ENCODE measurements around the gene ZNF846. TPM values are rescaled to one million over a fixed set of nuclear protein-coding genes. Genes with fewer than 3 reads are reported as not detected.
"Not testable (repeated sequence)": the region's sequence is repeated elsewhere in the genome, so short reads cannot be mapped to it uniquely, and the experiment has no call there.

ZNF846 gene
- total and polyA plus RNA-seq, 2 donors: 10.1 to 23.1 TPM

- H3K4me1 ChIP-seq (ENCODE audit: control insufficient read depth in 2 of 2, insufficient read depth in 2 of 2, low read length in 2 of 2): peaks cover 9 to 43% of the 10 kb centered on the region in 2 donors
- H3K36me3 ChIP-seq (ENCODE audit: control insufficient read depth in 2 of 2, insufficient read depth in 2 of 2, low read length in 1 of 2): no peaks in the 10 kb centered on the region
- H3K27ac ChIP-seq (ENCODE audit: low read depth in 1 of 2, low read length in 1 of 2): no peak overlapping the region
- no peaks in the 10 kb centered on the region for H3K27me3 ChIP-seq (ENCODE audit: control insufficient read depth in 2 of 2, insufficient read depth in 1 of 2, low read length in 1 of 2)
- WGBS: 98% methylated on average over 8 of the region's 8 CpGs
- no peak for DNase-seq (ENCODE audit: low read depth in 6 of 9, low spot score in 9 of 9)
- no peaks in the 10 kb centered on the region for H3K9me3 ChIP-seq (ENCODE audit: control insufficient read depth in 2 of 2, insufficient read depth in 1 of 2, low read length in 1 of 2)
- H3K4me3 ChIP-seq (ENCODE audit: low read length in 2 of 2): no peak overlapping the region
Measured at GRCh38 chr19:9786819-9787218, 18.3 kb upstream of the ZNF846 start.

- Histone ChIP-seq H3K36me3 (ENCODE audit: control insufficient read depth in 2 of 2, insufficient read depth in 2 of 2, low read length in 1 of 2) (no peaks in the 10 kb centered on the region), H3K4me1 (ENCODE audit: control insufficient read depth in 2 of 2, insufficient read depth in 2 of 2, low read length in 2 of 2) (peaks cover 9 to 41% of the 10 kb centered on the region in 2 donors), H3K27ac (ENCODE audit: low read depth in 1 of 2, low read length in 1 of 2) (peak overlapping the region; percentile 98), H3K9me3 (ENCODE audit: control insufficient read depth in 2 of 2, insufficient read depth in 1 of 2, low read length in 1 of 2) (no peaks in the 10 kb centered on the region), H3K4me3 (ENCODE audit: low read length in 2 of 2) (peak overlapping the region; percentile 72 to 77), H3K27me3 (ENCODE audit: control insufficient read depth in 2 of 2, insufficient read depth in 1 of 2, low read length in 1 of 2) (no peaks in the 10 kb centered on the region)
- 52% methylated on average over 9 of the region's 9 CpGs for WGBS
- DNase-seq (ENCODE audit: low read depth in 6 of 9, low spot score in 9 of 9): no peak
Measured at GRCh38 chr19:9786342-9786741, 17.8 kb upstream of the ZNF846 start.

- peak; percentile 90 to 98 (median 98) for DNase-seq (ENCODE audit: low read depth in 6 of 9, low spot score in 9 of 9)
- H3K27me3 ChIP-seq (ENCODE audit: control insufficient read depth in 2 of 2, insufficient read depth in 1 of 2, low read length in 1 of 2): no peaks in the 10 kb centered on the region
- H3K36me3 ChIP-seq (ENCODE audit: control insufficient read depth in 2 of 2, insufficient read depth in 2 of 2, low read length in 1 of 2): no peaks in the 10 kb centered on the region
- H3K4me1 ChIP-seq (ENCODE audit: control insufficient read depth in 2 of 2, insufficient read depth in 2 of 2, low read length in 2 of 2): peaks cover 6 to 34% of the 10 kb centered on the region in 2 donors
- no peaks in the 10 kb centered on the region for H3K9me3 ChIP-seq (ENCODE audit: control insufficient read depth in 2 of 2, insufficient read depth in 1 of 2, low read length in 1 of 2)
- H3K4me3 ChIP-seq (ENCODE audit: low read length in 2 of 2): peak overlapping the region; percentile 72 to 77
- peak overlapping the region; percentile 98 for H3K27ac ChIP-seq (ENCODE audit: low read depth in 1 of 2, low read length in 1 of 2)
- 2% methylated on average over 73 of the region's 74 CpGs for WGBS
Measured at GRCh38 chr19:9785367-9786331, 17.1 kb upstream of the ZNF846 start.

DNA sequence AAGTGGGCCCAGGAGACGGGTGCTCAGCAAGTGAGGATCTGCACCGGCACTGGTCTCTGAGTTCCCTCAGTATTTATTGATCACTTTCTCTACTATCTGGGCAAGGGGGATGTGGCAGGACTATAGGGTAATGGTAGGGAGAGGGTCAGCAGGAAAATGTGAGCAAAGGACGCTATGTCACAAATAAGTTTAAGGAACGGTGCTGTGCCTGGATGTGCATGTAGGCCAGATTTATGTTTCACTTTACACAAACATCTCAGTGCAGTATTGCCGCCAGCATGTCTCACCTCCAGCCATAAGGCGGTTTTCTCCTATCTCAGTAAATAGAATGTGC lies 15.6 kb upstream of the ZNF846 start:
- not testable (repeated sequence) for H3K36me3 ChIP-seq (ENCODE audit: control insufficient read depth in 2 of 2, insufficient read depth in 2 of 2, low read length in 1 of 2); H3K4me3 ChIP-seq (ENCODE audit: low read length in 2 of 2); DNase-seq (ENCODE audit: low read depth in 6 of 9, low spot score in 9 of 9); H3K27me3 ChIP-seq (ENCODE audit: control insufficient read depth in 2 of 2, insufficient read depth in 1 of 2, low read length in 1 of 2); H3K9me3 ChIP-seq (ENCODE audit: control insufficient read depth in 2 of 2, insufficient read depth in 1 of 2, low read length in 1 of 2)
- peak overlapping the region; percentile 25 to 85 for H3K27ac ChIP-seq (ENCODE audit: low read depth in 1 of 2, low read length in 1 of 2)
- peaks cover 4 to 27% of the 10 kb centered on the region in 2 donors for H3K4me1 ChIP-seq (ENCODE audit: control insufficient read depth in 2 of 2, insufficient read depth in 2 of 2, low read length in 2 of 2)
- WGBS: 98% methylated on average over 6 of the region's 6 CpGs

GRCh38 chr19:9782338-9782737 lies 13.8 kb upstream of the ZNF846 start:
- peaks cover 4 to 24% of the 10 kb centered on the region in 2 donors for H3K4me1 ChIP-seq (ENCODE audit: control insufficient read depth in 2 of 2, insufficient read depth in 2 of 2, low read length in 2 of 2)

DNA sequence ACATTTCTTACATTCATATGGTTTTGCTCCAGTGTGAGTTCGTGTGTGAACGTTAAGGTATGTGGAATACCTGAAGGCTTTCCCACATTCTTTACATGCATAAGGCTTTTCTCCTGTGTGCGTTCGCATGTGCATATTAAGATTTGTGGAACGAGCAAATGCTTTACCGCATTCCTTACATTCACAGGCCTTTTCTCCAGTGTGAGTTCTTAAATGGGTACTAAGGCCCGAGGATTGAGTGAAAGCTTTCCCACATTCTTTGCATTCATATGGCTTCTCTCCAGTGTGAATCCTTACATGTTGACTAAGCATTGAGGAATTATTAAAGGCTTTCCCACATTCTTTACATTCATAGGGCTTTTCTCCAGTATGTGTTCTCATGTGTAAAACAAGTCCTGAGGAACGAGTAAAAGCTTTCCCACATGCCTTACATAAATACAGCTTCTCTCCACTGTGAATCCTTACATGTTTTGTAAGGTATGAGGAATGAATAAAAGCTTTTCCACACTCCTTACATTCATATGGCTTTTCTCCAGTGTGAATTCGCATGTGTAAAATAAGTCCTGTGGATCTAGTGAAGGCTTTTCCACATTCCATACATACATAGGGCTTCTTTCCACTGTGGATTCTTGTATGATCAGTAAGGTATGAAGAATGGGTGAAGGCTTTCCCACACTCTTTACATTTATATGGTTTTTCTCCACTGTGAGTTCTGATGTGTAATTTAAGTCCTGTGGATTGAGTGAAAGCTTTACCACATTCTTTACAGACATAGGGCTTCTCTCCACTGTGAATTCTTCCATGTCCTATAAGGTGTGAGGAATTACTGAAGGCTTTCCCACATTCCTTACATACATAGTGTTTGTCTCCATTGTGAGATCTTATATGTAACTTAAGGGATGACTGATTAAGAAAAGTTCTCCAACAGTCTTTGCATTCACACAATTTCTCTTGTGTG lies 10.7 kb downstream of the ZNF846 start:
- Histone ChIP-seq H3K9me3 (ENCODE audit: control insufficient read depth in 2 of 2, insufficient read depth in 1 of 2, low read length in 1 of 2) (peaks cover 5 to 31% of the 10 kb centered on the region in 2 donors), H3K27ac (ENCODE audit: low read depth in 1 of 2, low read length in 1 of 2) (no peak overlapping the region), H3K36me3 (ENCODE audit: control insufficient read depth in 2 of 2, insufficient read depth in 2 of 2, low read length in 1 of 2) (peaks cover 13 to 43% of the 10 kb centered on the region in 2 donors), H3K27me3 (ENCODE audit: control insufficient read depth in 2 of 2, insufficient read depth in 1 of 2, low read length in 1 of 2) (no peaks in the 10 kb centered on the region), H3K4me1 (ENCODE audit: control insufficient read depth in 2 of 2, insufficient read depth in 2 of 2, low read length in 2 of 2) (no peaks in the 10 kb centered on the region), H3K4me3 (ENCODE audit: low read length in 2 of 2) (no peak overlapping the region)
- over 99% methylated on average over 9 of the region's 9 CpGs for WGBS
- peak in 1 of 9 donors; percentile 4 for DNase-seq (ENCODE audit: low read depth in 6 of 9, low spot score in 9 of 9)

More at GRCh38 chr19:9782338-9782737, 13.8 kb upstream of the ZNF846 start:
- no peak for DNase-seq (ENCODE audit: low read depth in 6 of 9, low spot score in 9 of 9)
- Histone ChIP-seq H3K27ac (ENCODE audit: low read depth in 1 of 2, low read length in 1 of 2) (peak overlapping the region in 1 of 2 donors; percentile 29), H3K4me3 (ENCODE audit: low read length in 2 of 2) (no peak overlapping the region), H3K27me3 (ENCODE audit: control insufficient read depth in 2 of 2, insufficient read depth in 1 of 2, low read length in 1 of 2) (no peaks in the 10 kb centered on the region), H3K36me3 (ENCODE audit: control insufficient read depth in 2 of 2, insufficient read depth in 2 of 2, low read length in 1 of 2) (no peaks in the 10 kb centered on the region), H3K9me3 (ENCODE audit: control insufficient read depth in 2 of 2, insufficient read depth in 1 of 2, low read length in 1 of 2) (peaks cover 0 to 6% of the 10 kb centered on the region in 2 donors)
- WGBS: 95% methylated on average over 2 of the region's 2 CpGs

DNA sequence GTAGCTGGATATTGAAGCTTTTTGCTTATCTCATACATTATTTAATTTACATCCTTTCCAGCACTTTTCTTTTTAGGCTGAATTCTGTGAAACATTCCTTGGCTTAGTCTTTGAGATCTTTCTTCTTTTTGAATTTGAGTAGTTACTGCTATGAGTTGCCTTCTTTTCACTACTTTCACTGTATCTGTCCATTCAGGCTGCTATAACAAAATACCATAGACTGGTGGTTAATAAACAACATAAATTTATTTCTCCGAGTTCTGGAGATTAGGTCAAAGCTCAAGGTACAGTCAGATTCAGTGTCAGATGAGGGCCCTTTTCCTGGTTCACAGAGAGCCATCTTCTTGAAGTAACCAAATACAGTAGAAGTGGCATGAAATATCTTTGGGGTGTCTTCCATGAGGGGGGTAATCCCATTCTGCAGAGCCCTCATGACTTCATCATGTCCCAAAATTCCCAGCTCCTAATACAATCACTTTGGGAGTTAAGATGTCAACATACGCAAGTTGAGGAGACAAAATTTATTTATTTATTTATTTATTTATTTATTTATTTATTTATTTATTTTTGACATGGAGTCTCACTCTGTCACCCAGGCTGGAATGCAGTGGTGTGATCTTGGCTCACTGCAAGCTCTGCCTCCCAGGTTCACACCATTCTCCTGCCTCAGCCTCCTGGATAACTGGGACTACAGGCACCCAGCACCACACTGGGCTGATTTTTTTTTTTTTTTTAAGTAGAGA lies 15.7 kb downstream of the ZNF846 start:
- Histone ChIP-seq H3K4me1 (ENCODE audit: control insufficient read depth in 2 of 2, insufficient read depth in 2 of 2, low read length in 2 of 2) (no peaks in the 10 kb centered on the region), H3K36me3 (ENCODE audit: control insufficient read depth in 2 of 2, insufficient read depth in 2 of 2, low read length in 1 of 2) (peaks cover 4 to 8% of the 10 kb centered on the region in 2 donors), H3K4me3 (ENCODE audit: low read length in 2 of 2) (no peak overlapping the region), H3K9me3 (ENCODE audit: control insufficient read depth in 2 of 2, insufficient read depth in 1 of 2, low read length in 1 of 2) (peaks cover 4 to 19% of the 10 kb centered on the region in 2 donors), H3K27me3 (ENCODE audit: control insufficient read depth in 2 of 2, insufficient read depth in 1 of 2, low read length in 1 of 2) (no peaks in the 10 kb centered on the region), H3K27ac (ENCODE audit: low read depth in 1 of 2, low read length in 1 of 2) (no peak overlapping the region)
- WGBS: 96% methylated on average over 2 of the region's 2 CpGs
- DNase-seq (ENCODE audit: low read depth in 6 of 9, low spot score in 9 of 9): no peak

GRCh38 chr19:9751446-9751845 lies 17.1 kb downstream of the ZNF846 start:
- no peak overlapping the region for H3K27ac ChIP-seq (ENCODE audit: low read depth in 1 of 2, low read length in 1 of 2)
- DNase-seq (ENCODE audit: low read depth in 6 of 9, low spot score in 9 of 9): no peak
- no peaks in the 10 kb centered on the region for H3K4me1 ChIP-seq (ENCODE audit: control insufficient read depth in 2 of 2, insufficient read depth in 2 of 2, low read length in 2 of 2)
- H3K27me3 ChIP-seq (ENCODE audit: control insufficient read depth in 2 of 2, insufficient read depth in 1 of 2, low read length in 1 of 2): no peaks in the 10 kb centered on the region
- 98% methylated on average over 7 of the region's 7 CpGs for WGBS
- H3K36me3 ChIP-seq (ENCODE audit: control insufficient read depth in 2 of 2, insufficient read depth in 2 of 2, low read length in 1 of 2): peaks cover 0 to 4% of the 10 kb centered on the region in 2 donors
- peaks cover 3 to 14% of the 10 kb centered on the region in 2 donors for H3K9me3 ChIP-seq (ENCODE audit: control insufficient read depth in 2 of 2, insufficient read depth in 1 of 2, low read length in 1 of 2)
- no peak overlapping the region for H3K4me3 ChIP-seq (ENCODE audit: low read length in 2 of 2)
